SK-N-SH (cell line): ENCODE results near the gene EFHD2. TPM values are rescaled to one million over a fixed set of nuclear protein-coding genes. Genes with fewer than 3 reads are reported as not detected.
A peak's percentile ranks its signal among the peaks of the same experiment; 100 is the strongest.

Experiments
- CTCF ChIA-PET: fragments of 300-600, 350-600 bp; formaldehyde crosslinking; extraction: SDS; loops from one replicate; lab custom pipeline; 2021; lab: Yijun Ruan, JAX
- POLR2A ChIA-PET: fragments of 350-600 bp; sonication (Branson Sonifier 250); formaldehyde crosslinking; extraction: SDS; loops from one replicate; lab custom pipeline; 2020; ENCODE audit warnings: antibody characterized with exemption, inconsistent platforms; lab: Yijun Ruan, JAX
- DNase-seq: peaks from one replicate; pipeline ENCODE4 v3.0.0; 2012
- H2AFZ ChIP-seq: fragments of 200-600 bp; sonication (generic); 2 replicates; pipeline ENCODE4 v1.8.1; 2016; ENCODE audit warnings: antibody characterized with exemption, mild to moderate bottlenecking, low read depth
- H3F3A ChIP-seq: fragments of 200-600 bp; sonication (generic); replicated peaks from 2 replicates; pipeline ENCODE3; 2016; ENCODE audit warnings: antibody characterized with exemption, mild to moderate bottlenecking; ENCODE audit not compliant: insufficient read depth
- H3K27ac ChIP-seq, 2 experiments: fragments of 200-500 bp in 1 of 2; fragments of 200-600 bp in 1 of 2; sonication (Bioruptor generic) in 1 of 2; sonication (generic), shearing (Covaris generic) in 1 of 2; 2 replicates each; pipeline versions ENCODE4 v1.5.1 to v1.6.1; 2014 to 2016; ENCODE audit warnings: low read depth in 2 of 2, inconsistent platforms in 1 of 2, low read length in 1 of 2, mild to moderate bottlenecking in 1 of 2, mixed read lengths in 1 of 2
- H3K27me3 ChIP-seq: fragments of 200-600 bp; sonication (generic), shearing (Covaris generic); 2 replicates; pipeline ENCODE4 v1.6.1; 2016; ENCODE audit warnings: mixed run types; ENCODE audit not compliant: insufficient read depth
- H3K36me3 ChIP-seq, 2 experiments: fragments of 200-500 bp in 1 of 2; fragments of 200-600 bp in 1 of 2; sonication (Bioruptor generic) in 1 of 2; sonication (generic) in 1 of 2; replicated peaks in 1 of 2; 2 replicates each; pipeline versions ENCODE3 to v1.5.1; 2014 to 2016; ENCODE audit warnings: low read length in 1 of 2, mild to moderate bottlenecking in 1 of 2; ENCODE audit not compliant: insufficient read depth in 2 of 2, control insufficient read depth in 1 of 2
- H3K4me1 ChIP-seq, 2 experiments: fragments of 200-500 bp in 1 of 2; fragments of 200-600 bp in 1 of 2; sonication (Bioruptor generic) in 1 of 2; sonication (generic), shearing (Covaris generic) in 1 of 2; 2 replicates each; pipeline versions ENCODE4 v1.5.1 to v1.6.1; 2014 to 2016; ENCODE audit warnings: low read depth in 1 of 2, low read length in 1 of 2, mixed run types in 1 of 2; ENCODE audit not compliant: insufficient read depth in 2 of 2, control insufficient read depth in 1 of 2
- H3K4me2 ChIP-seq: fragments of 200-600 bp; sonication (generic), shearing (Covaris generic); 2 replicates; pipeline ENCODE4 v1.6.1; 2017; ENCODE audit warnings: mixed run types
- H3K4me3 ChIP-seq, 2 experiments: fragments of 200-500 bp in 1 of 2; fragments of 200-600 bp in 1 of 2; sonication (Bioruptor generic) in 1 of 2; sonication (generic), shearing (Covaris generic) in 1 of 2; 2 replicates each; pipeline versions ENCODE4 v1.5.1 to v1.8.1; 2014 to 2016; ENCODE audit warnings: low read depth in 2 of 2, inconsistent platforms in 1 of 2, low read length in 1 of 2, mild to moderate bottlenecking in 1 of 2, mixed read lengths in 1 of 2, moderate library complexity in 1 of 2
- H3K79me2 ChIP-seq: fragments of 200-600 bp; sonication (generic); 2 replicates; pipeline ENCODE4 v1.8.1; 2017; ENCODE audit warnings: mild to moderate bottlenecking; ENCODE audit not compliant: insufficient read depth
- H3K9ac ChIP-seq: fragments of 200-600 bp; sonication (generic); 2 replicates; pipeline ENCODE4 v1.6.1; 2017; ENCODE audit warnings: mixed run types
- H3K9me2 ChIP-seq: fragments of 200-600 bp; sonication (generic); 2 replicates; pipeline ENCODE4 v1.6.1; 2017; ENCODE audit warnings: mixed run types
- H3K9me3 ChIP-seq: fragments of 200-600 bp; sonication (generic); 2 replicates; pipeline ENCODE4 v1.6.1; 2017; ENCODE audit warnings: mixed run types, mild to moderate bottlenecking, moderate library complexity
- H4K20me1 ChIP-seq: fragments of 200-600 bp; sonication (generic); 2 replicates; pipeline ENCODE4 v1.6.1; 2017; ENCODE audit warnings: mild to moderate bottlenecking, mixed run types; ENCODE audit not compliant: insufficient read depth
- CHD2 ChIP-seq: fragments of 150-350 bp; IDR thresholded peaks from 2 replicates; pipeline ENCODE4 v1.6.1; 2018; ENCODE audit warnings: low read length; ENCODE audit not compliant: partially characterized antibody
- ELF1 ChIP-seq: IDR thresholded peaks from 2 replicates; pipeline ENCODE4 v1.4.0; 2012
- EP300 ChIP-seq, 2 experiments: IDR thresholded peaks; 2 replicates each; pipeline versions ENCODE4 v1.4.0 to v1.6.1; 2012; ENCODE audit warnings: borderline replicate concordance in 1 of 2, low read depth in 1 of 2, low read length in 1 of 2
- EZH2phosphoT487 ChIP-seq: fragments of 200-600 bp; sonication (generic); IDR thresholded peaks from 2 replicates; pipeline ENCODE4 v1.6.1; 2017; ENCODE audit warnings: low read depth, mixed run types, mild to moderate bottlenecking, antibody characterized with exemption, moderate library complexity, borderline replicate concordance
- FOXM1 ChIP-seq: IDR thresholded peaks from 2 replicates; pipeline ENCODE4 v1.4.0; 2012; ENCODE audit warnings: low read depth, mild to moderate bottlenecking
- GABPA ChIP-seq: IDR thresholded peaks from 2 replicates; pipeline ENCODE4 v1.4.0; 2012; ENCODE audit warnings: low read depth, mild to moderate bottlenecking
- JUND ChIP-seq: IDR thresholded peaks from 2 replicates; pipeline ENCODE4 v1.4.0; 2012
- MEF2A ChIP-seq: IDR thresholded peaks from 2 replicates; pipeline ENCODE4 v1.4.0; 2012; ENCODE audit warnings: low read depth, borderline replicate concordance
- NFIC ChIP-seq: IDR thresholded peaks from 2 replicates; pipeline ENCODE4 v1.4.0; 2012; ENCODE audit warnings: borderline replicate concordance
- POLR2AphosphoS5 ChIP-seq: IDR thresholded peaks from 2 replicates; pipeline ENCODE4 v1.6.1; 2012; ENCODE audit warnings: low read depth, low read length
- RCOR1 ChIP-seq: fragments of 150-350 bp; IDR thresholded peaks from 2 replicates; pipeline ENCODE4 v1.6.1; 2017; ENCODE audit warnings: antibody characterized with exemption, low read length
- RFX5 ChIP-seq: IDR thresholded peaks from 2 replicates; pipeline ENCODE4 v1.6.1; 2012; ENCODE audit warnings: mild to moderate bottlenecking, improper control_type of control experiment, low read length
- RXRA ChIP-seq: IDR thresholded peaks from 2 replicates; pipeline ENCODE4 v1.4.0; 2012; ENCODE audit warnings: low read depth, mild to moderate bottlenecking, borderline replicate concordance
- SIN3A ChIP-seq: IDR thresholded peaks from 2 replicates; pipeline ENCODE4 v1.6.1; 2012; ENCODE audit warnings: low read depth, mild to moderate bottlenecking, low read length, moderate library complexity, borderline replicate concordance
- SMC3 ChIP-seq: IDR thresholded peaks from 2 replicates; pipeline ENCODE4 v1.6.1; 2012; ENCODE audit warnings: low read depth, low read length, improper control_type of control experiment
- TEAD4 ChIP-seq: IDR thresholded peaks from 2 replicates; pipeline ENCODE4 v1.4.0; 2012; ENCODE audit warnings: mild to moderate bottlenecking, borderline replicate concordance; ENCODE audit not compliant: insufficient read depth
- YY1 ChIP-seq: IDR thresholded peaks from 2 replicates; pipeline ENCODE4 v1.4.0; 2012; ENCODE audit warnings: low read depth, mild to moderate bottlenecking
- WGBS: methylation state at CpG from one replicate; pipeline ENCODE4 v1.1.6; 2017; ENCODE audit warnings: low lambda C conversion rate; 5-methylcytosine and 5-hydroxymethylcytosine counted together
- polyA plus RNA-seq, 3 experiments: library from polyadenylated mRNA; depleted of rRNA; stranded (reverse); fragments of >200 nt; gene quantifications; 2 replicates each; pipeline ENCODE4 v1.2.3, GENCODE V29; 2012
- TF ChIP-seq, protein P1 (sequence below): fragments of 200-600 bp; sonication (generic); IDR thresholded peaks from 2 replicates; pipeline ENCODE4 v1.6.1; 2017; ENCODE audit warnings: antibody characterized with exemption, mild to moderate bottlenecking, moderate library complexity
- TF ChIP-seq, protein P2 (sequence below): IDR thresholded peaks from 2 replicates; pipeline ENCODE4 v1.4.0; 2012; ENCODE audit warnings: low read depth, borderline replicate concordance
- TF ChIP-seq, protein P3 (sequence below): IDR thresholded peaks from 2 replicates; pipeline ENCODE4 v1.4.0; 2012; ENCODE audit warnings: low read depth, borderline replicate concordance

The EFHD2 gene
- polyA plus RNA-seq, 1 of the 3 experiments (the other 2 are of a cell fraction), result 59.8 TPM

DNA sequence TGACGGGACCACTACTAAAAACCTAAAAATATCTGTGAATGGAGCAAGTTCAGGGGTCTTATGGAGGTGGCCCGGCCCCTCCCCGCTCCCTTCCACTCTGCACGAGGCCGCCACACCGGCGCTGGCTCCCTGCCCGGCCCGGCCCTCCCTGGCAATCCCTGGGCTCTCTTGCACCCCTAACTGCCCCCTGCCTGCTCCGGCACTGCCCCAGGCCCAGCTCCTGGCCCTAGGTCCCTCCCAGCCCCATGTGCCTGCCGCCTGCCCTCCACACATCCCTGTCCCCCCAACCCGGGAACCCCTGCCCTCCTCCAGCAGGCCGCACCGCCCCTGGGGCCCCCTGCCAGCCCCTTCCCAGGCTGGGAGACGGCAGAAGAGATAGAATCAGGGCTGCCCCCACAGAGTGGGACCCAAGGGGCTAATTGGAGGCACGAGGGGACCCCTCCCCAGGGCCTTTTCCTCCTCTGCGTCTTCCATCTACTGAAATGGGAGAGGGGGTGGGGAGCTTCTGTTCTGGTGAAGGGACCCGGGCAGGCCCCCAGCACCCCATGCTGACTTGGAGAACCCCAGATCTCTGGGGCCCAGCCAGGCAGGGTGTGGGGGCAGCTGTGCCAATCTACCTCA, 19.2 kb downstream of the EFHD2 start:
- Histone ChIP-seq H3K4me3 (no peak overlapping the region), H3K9ac (no peak overlapping the region), H3K27me3 (no peaks in the 10 kb centered on the region), H3K4me1 (no peaks in the 10 kb centered on the region; a peak in 2 of 4 replicates), H3K79me2 (peaks cover 4% of the 10 kb centered on the region), H3F3A (peaks cover 3% of the 10 kb centered on the region), H2AFZ (no peak overlapping the region), H4K20me1 (0 out of 2 replicates have a peak, but pooled peaks cover 4% of the 10 kb centered on the region), H3K36me3 (peaks cover 4 to 7% of the 10 kb centered on the region in 2 experiments), H3K27ac (no peak overlapping the region), H3K9me3 (no peaks in the 10 kb centered on the region), H3K4me2 (no peak overlapping the region), H3K9me2 (no peaks in the 10 kb centered on the region)
- ChIA-PET CTCF (interaction anchor here (1.2 to 14.9 kb wide), 5 partner anchors 21 to 276 kb away, joined by 3 to 311 read pairs (median 8); no protein-coding TSS in a partner anchor), POLR2A (no interaction called here)
- DNase-seq, result peak; percentile 12
- 91% methylated on average over 10 of the region's 18 CpGs for WGBS
- TF ChIP-seq FOXM1, result no peak
- TF ChIP-seq, protein P1, sequence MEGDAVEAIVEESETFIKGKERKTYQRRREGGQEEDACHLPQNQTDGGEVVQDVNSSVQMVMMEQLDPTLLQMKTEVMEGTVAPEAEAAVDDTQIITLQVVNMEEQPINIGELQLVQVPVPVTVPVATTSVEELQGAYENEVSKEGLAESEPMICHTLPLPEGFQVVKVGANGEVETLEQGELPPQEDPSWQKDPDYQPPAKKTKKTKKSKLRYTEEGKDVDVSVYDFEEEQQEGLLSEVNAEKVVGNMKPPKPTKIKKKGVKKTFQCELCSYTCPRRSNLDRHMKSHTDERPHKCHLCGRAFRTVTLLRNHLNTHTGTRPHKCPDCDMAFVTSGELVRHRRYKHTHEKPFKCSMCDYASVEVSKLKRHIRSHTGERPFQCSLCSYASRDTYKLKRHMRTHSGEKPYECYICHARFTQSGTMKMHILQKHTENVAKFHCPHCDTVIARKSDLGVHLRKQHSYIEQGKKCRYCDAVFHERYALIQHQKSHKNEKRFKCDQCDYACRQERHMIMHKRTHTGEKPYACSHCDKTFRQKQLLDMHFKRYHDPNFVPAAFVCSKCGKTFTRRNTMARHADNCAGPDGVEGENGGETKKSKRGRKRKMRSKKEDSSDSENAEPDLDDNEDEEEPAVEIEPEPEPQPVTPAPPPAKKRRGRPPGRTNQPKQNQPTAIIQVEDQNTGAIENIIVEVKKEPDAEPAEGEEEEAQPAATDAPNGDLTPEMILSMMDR, result no peak
- no peak for TF ChIP-seq EZH2phosphoT487
- TF ChIP-seq NFIC, result no peak
- no peak for TF ChIP-seq POLR2AphosphoS5
- TF ChIP-seq GABPA, result no peak
- no peak for TF ChIP-seq JUND
- TF ChIP-seq SIN3A, result no peak
- no peak for TF ChIP-seq ELF1
- no peak for TF ChIP-seq RFX5
- TF ChIP-seq YY1, result no peak
- no peak for TF ChIP-seq CHD2
- TF ChIP-seq, protein P2, sequence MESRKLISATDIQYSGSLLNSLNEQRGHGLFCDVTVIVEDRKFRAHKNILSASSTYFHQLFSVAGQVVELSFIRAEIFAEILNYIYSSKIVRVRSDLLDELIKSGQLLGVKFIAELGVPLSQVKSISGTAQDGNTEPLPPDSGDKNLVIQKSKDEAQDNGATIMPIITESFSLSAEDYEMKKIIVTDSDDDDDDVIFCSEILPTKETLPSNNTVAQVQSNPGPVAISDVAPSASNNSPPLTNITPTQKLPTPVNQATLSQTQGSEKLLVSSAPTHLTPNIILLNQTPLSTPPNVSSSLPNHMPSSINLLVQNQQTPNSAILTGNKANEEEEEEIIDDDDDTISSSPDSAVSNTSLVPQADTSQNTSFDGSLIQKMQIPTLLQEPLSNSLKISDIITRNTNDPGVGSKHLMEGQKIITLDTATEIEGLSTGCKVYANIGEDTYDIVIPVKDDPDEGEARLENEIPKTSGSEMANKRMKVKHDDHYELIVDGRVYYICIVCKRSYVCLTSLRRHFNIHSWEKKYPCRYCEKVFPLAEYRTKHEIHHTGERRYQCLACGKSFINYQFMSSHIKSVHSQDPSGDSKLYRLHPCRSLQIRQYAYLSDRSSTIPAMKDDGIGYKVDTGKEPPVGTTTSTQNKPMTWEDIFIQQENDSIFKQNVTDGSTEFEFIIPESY, result no peak
- TF ChIP-seq EP300 (IDR thresholded peaks at IDR 0.05; ENCODE audit: borderline replicate concordance in 1 of 2, low read depth in 1 of 2, low read length in 1 of 2), result no peak
- no peak for TF ChIP-seq MEF2A
- no peak for TF ChIP-seq SMC3
- no peak for TF ChIP-seq RXRA
- TF ChIP-seq TEAD4, result no peak
- TF ChIP-seq, protein P3, sequence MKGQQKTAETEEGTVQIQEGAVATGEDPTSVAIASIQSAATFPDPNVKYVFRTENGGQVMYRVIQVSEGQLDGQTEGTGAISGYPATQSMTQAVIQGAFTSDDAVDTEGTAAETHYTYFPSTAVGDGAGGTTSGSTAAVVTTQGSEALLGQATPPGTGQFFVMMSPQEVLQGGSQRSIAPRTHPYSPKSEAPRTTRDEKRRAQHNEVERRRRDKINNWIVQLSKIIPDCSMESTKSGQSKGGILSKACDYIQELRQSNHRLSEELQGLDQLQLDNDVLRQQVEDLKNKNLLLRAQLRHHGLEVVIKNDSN, result no peak
- no peak for TF ChIP-seq RCOR1
